ENCODE results near the gene SCEL. TPM values are rescaled to one million over a fixed set of nuclear protein-coding genes. Genes with fewer than 3 reads are reported as not detected.
"Not testable (repeated sequence)": the region's sequence is repeated elsewhere in the genome, so short reads cannot be mapped to it uniquely, and the experiment has no call there.

SCEL gene
- polyA plus RNA-seq, 5 donors = 0.09 to 0.78 (median 0.27) TPM

- DNase-seq = no peak
These were observed 22.5 kb downstream of the SCEL start for GRCh38 chr13:77558016-77558415.

DNA sequence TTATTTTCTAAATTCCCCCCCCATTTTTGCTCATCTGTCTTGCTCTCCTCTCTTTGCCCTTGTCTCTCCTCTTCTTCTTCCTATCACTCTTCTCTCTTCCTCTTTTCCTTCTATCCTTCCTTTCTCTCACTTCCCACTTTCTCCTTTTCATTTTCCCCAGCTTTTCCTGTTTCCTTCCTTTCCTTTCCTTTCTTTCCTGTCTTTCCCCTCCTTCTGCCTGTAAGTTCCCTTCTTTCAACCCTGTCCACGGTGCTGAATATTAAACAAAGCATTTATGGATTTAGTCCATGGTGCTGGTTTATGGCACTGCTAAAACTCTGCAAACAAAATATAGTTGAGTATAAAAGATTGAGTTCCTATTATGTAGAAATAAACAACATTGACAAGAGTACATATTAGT, 27.6 kb downstream of the SCEL start:
- DNase-seq = peak in 1 of 2 donors; percentile 34

DNA sequence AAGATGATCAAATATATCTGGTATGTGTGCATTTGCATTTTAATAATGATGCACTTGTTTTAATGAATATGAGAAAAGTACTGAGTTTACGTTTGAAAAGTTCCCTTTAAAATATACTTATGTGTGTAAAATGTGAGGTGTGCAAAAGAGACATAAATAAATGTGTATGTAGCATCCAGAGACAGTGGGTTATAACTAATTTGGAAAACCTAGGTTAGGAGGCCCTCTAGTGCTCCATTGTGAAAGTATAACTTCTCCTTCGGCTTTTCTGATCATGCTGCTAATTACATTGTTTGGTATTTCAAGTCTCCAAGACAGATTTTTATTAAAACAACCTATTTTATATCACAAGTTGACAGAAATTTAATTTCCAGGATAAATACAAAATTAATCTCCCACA, 30.1 kb downstream of the SCEL start:
- peak in 1 of 2 donors; percentile 36 for DNase-seq

DNA sequence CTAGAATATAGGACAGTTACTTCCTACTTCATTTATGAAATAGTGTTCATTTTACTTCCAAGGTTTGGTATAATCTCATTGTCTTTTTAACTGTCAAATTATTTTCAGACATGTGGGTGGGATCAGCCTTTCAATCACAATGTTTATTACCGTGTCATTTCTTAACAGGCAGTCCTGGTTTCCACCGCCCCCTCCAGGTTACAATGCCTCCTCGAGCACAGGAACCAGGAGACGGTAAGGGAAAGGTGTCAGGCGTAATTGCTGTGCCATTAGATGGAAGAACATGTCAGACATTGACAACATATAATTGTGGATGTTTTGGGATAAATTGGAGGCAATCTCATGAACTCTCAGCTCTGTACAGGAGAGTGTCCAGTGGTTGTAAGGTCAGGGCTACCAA, 36.5 kb downstream of the SCEL start:
- no peak for DNase-seq

- DNase-seq = no peak
These were observed 38.6 kb downstream of the SCEL start for GRCh38 chr13:77574096-77574495.

- DNase-seq = peak in 1 of 2 donors; percentile 13
These were observed 44.5 kb downstream of the SCEL start for GRCh38 chr13:77579959-77580358.

DNA sequence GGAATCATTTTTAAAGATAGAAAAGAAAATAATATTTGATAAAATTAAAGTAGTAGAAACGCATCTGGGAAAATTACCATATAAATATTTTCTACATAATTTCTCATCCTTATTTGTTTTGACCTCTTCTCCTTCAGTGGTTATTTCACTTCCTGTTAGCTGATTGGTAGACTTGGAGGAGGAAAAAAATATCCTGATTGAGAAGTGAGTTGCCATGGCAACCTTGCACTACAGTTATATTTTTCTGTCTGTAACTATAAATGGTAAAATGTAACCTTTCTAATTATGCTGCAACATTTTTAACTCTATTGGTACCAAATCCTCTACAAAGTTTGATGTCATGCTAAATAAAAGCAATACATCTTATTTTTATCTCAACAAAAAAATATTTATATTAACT, 45.2 kb downstream of the SCEL start:
- DNase-seq = no peak

- DNase-seq = no peak
These were observed 48.1 kb downstream of the SCEL start for GRCh38 chr13:77583581-77583980.

- no peak for DNase-seq
These were observed 48.6 kb downstream of the SCEL start for GRCh38 chr13:77584106-77584505.

GRCh38 chr13:77595166-77595810, 59.8 kb downstream of the SCEL start:
- no peak for DNase-seq

- DNase-seq = no peak
These were observed 61.3 kb downstream of the SCEL start for GRCh38 chr13:77596777-77597176.

DNA sequence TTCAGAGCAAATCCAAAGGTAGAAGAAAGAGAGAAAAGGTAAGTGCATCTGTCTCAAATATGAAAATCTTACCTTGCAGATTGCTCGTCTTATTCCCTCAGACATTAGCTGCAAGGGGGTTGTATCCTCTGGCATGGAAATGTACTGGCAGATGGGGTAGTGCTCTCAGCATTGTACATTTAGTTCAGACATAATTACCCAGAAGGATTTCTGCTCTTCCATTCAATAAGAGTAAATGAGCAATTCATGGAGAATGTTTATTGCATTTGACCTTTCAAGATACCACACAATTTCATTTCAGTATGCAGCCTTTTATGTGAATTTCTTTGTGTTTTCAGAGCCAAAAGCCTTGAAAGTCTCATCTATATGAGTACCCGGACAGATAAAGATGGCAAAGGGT, 63.8 kb downstream of the SCEL start:
- no peak for DNase-seq

- DNase-seq = no peak
These were observed 65.2 kb downstream of the SCEL start for GRCh38 chr13:77600701-77601100.

DNA sequence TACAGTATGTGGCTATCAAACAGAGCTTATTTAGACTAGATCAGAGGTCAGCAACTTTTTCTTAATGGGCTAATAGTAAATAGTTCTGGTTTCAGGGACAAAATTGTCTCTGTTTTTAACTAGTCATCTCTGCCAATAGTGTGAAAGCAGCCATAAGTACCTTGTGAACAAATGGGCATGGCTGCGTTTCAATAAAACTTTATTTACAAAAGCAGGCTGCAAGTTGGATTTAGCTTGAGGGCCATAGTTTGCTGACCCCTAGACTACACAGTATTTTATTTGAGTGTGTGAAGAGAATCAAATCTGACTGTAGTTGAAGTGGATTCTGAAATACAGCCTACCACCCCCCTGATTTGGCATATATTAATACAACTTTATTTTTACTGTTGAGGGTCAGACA, 75.6 kb downstream of the SCEL start:
- no peak for DNase-seq

DNA sequence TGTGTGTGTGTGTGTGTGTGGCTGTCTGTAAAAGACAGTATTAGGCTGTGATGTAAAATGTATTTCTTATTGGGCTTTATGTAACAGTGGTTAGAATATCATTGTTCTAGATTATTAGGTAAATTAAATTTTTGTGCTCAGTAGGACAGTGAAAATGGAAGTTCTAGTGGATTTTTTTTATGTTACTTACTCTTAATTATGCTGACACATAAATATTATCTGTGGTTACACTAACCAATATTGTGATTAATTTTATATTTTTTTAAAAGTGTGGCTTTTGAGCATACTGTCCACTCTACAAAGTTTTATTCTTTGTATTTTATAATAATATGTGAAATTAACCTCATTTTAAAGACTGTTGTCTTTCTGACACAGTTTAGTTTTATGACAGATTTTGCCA, 80.5 kb downstream of the SCEL start:
- DNase-seq = no peak

DNA sequence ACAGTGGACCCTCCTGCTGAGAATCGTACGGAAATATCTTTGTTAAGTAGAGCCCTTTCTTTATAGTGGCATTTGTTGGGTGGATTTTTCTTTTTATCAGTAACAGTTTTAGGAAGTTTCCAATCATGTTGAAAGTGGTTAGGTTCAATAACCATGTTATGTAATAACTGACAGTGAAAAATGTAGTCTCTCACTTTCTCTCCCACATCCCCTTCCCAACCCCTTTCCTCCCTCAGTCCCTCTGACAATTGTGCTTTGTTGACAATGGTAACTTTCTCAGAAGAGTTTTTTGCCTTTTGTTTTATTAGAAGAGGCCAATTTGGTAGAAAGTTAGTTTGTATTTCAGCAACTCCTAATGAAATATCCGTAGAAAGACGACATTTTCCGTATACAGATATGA, 84.1 kb downstream of the SCEL start:
- no peak for DNase-seq

DNA sequence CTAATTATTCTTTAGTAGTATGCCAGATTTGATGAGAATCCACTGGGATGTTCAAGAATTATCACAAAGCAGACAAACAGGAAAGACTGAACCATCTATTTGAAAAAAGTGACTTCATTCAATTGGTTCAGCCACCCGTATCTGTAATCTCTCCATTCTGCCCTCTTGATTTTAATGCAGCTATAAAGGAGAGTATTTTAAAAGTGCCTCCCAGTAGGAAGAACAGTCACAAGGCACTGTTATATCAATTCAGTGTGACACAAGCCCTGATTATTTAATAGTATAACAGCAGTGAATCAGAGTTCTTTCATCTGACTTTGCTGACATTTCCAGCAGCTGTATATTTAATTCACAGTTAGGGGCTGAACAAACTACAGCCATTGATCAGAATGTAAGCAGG, 84.6 kb downstream of the SCEL start:
- no peak for DNase-seq

- no peak for DNase-seq
These were observed 88.3 kb downstream of the SCEL start for GRCh38 chr13:77623806-77624205.

- no peak for DNase-seq
These were observed 92.7 kb downstream of the SCEL start for GRCh38 chr13:77628170-77628569.

DNA sequence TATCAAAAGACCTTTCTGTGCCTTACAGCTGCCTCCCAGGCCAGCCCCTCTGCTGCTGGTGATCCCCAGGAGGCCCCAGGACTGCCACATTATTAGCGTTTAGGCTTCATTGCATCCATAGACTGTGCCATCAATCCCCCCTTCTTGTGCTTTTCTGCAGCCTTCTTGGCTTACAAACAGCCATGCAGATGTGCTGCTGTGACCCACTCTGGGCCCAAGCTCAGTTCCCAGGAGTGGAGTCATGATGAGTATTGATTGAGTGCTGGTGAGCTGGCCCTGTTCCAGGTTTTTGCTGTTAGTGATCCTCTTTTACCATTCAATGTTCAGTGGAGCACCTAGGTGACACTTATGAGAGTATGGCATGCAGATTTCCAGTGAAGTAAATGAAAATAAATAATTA, 102.1 kb downstream of the SCEL start:
- DNase-seq = no peak

- DNase-seq = no peak
These were observed 114.9 kb downstream of the SCEL start for GRCh38 chr13:77650409-77650808.

DNA sequence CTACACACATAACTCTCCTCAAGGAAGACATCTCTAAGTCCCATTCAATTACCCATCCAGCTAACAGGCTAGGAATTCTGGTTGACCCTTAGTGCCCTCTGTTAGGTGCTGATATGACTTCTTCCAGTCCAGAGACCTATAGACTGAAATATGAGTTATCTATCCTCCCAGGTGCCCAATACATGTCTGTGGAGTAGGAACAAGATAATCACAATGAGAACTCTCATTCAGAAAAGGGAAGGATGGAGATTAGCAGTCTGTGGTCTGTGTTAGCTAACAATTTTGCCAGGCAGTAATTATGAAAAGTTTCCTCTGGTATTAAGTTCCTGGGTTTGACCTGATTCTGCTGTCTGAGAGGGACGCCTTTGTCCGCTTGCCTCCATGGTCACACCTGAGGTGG, 117.8 kb downstream of the SCEL start:
- DNase-seq = no peak

GRCh38 chr13:77660016-77660415, 124.5 kb downstream of the SCEL start:
- not testable (repeated sequence) for DNase-seq

DNA sequence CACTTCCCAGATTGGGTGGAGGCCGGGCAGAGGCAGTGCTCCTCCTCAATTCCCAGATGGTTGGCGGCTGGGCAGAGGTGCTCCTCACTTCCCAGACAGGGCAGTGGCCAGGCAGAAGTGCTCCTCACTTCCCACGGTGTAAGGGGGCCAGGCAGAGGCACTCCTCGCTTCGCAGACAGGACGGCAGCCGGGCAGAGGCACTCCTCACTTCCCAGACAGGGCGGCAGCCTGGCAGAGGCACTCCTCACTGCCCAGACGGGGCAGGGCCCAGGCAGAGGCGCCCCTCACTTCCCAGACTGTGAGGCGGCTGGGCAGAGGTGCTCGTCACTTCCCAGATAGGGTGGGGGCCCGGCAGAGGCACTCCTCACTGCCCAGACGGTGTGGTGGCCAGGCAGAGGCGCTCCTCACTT, 125.3 kb downstream of the SCEL start:
- no peak for DNase-seq

DNA sequence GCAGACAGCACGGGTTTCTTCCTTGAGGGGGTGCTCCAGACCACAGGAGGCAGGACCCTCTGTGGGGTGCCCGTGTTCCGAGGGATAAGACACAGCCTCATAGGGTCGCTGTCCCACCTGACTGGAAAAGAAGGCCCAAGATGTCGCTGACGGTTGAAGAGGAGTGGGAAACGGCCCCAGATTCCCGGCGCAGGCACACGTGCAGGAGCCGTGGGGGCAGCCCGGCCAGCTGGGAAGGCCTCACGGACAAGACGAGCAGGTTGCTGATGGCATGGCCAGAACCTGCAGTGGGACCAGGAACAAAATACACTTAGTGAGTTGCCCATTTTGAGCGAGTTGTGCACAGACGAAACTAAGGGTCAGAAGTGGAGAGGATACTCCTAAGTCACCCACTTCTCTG, 126.8 kb downstream of the SCEL start:
- DNase-seq = not testable (repeated sequence)

Data from right lung (tissue), 5 donors.